ENCODE data around the gene ZNF484.

- TF ChIP-seq CTCF (IDR thresholded peaks at IDR 0.05) (no peak), POLR2A (IDR thresholded peaks at IDR 0.05) (no peak), POLR2AphosphoS5 (IDR thresholded peaks at IDR 0.05) (no peak)
Measured at GRCh38 chr9:92890761-92891160, 12.9 kb upstream of the ZNF484 start.
